Epithelial cell of esophagus (primary cell): Measurements from ENCODE around the gene C12orf42.
A peak's percentile ranks its signal among the peaks of the same experiment; 100 is the strongest.

ENCODE experiments used
- DNase-seq: peaks from one replicate; pipeline ENCODE4 v3.0.0; 2010; ENCODE audit warnings: low read depth
- H3K4me3 ChIP-seq: 2 replicates; pipeline ENCODE4 v1.5.1; 2011; ENCODE audit warnings: mild to moderate bottlenecking, low read length, control low read depth
- CTCF ChIP-seq: IDR thresholded peaks from 2 replicates; pipeline ENCODE4 v1.5.1; 2011; ENCODE audit warnings: low read depth, mild to moderate bottlenecking, low read length, control low read depth, inconsistent platforms; ENCODE audit not compliant: insufficient read depth; ENCODE audit errors: missing control alignments

The C12orf42 gene

GRCh38 chr12:103379670-103380069 is 116.1 kb downstream of the C12orf42 start:
- TF ChIP-seq CTCF, result no peak
- DNase-seq, result no peak
- H3K4me3 ChIP-seq, result no peak overlapping the region

- DNase-seq, result no peak
- TF ChIP-seq CTCF, result no peak
- H3K4me3 ChIP-seq, result no peak overlapping the region
Observed at GRCh38 chr12:103373088-103373523, 122.7 kb downstream of the C12orf42 start.

GRCh38 chr12:103369929-103370328 is 125.8 kb downstream of the C12orf42 start:
- no peak for TF ChIP-seq CTCF
- no peak overlapping the region for H3K4me3 ChIP-seq
- DNase-seq, result no peak

GRCh38 chr12:103368167-103368566 is 127.6 kb downstream of the C12orf42 start:
- DNase-seq, result no peak
- H3K4me3 ChIP-seq, result no peak overlapping the region
- TF ChIP-seq CTCF, result no peak

GRCh38 chr12:103354403-103354802 is 141.4 kb downstream of the C12orf42 start:
- TF ChIP-seq CTCF, result no peak
- DNase-seq, result no peak

GRCh38 chr12:103353913-103354312 is 141.9 kb downstream of the C12orf42 start:
- TF ChIP-seq CTCF, result no peak
- no peak overlapping the region for H3K4me3 ChIP-seq
- DNase-seq, result no peak

More at GRCh38 chr12:103354403-103354802, 141.4 kb downstream of the C12orf42 start:
- H3K4me3 ChIP-seq, result no peak overlapping the region

GRCh38 chr12:103350116-103350515 is 145.7 kb downstream of the C12orf42 start:
- peak; percentile 9 for DNase-seq
- TF ChIP-seq CTCF, result no peak
- H3K4me3 ChIP-seq, result no peak overlapping the region
